HG03097 (cell line): ENCODE measurements around the gene LSP1.

Source experiments
- ATAC-seq: cut with Tn5 transposase; IDR thresholded peaks from one replicate; pipeline ENCODE4 v1.9.1; 2021; ENCODE audit not compliant: unreplicated experiment, low FRiP score

Gene LSP1

GRCh38 chr11:1824221-1825038, 28.5 kb upstream of the LSP1 start:
- no peak for ATAC-seq

GRCh38 chr11:1825039-1825740, 27.7 kb upstream of the LSP1 start:
- ATAC-seq = no peak

- ATAC-seq = no peak
Observed at GRCh38 chr11:1825785-1826451, 27.0 kb upstream of the LSP1 start.

GRCh38 chr11:1826552-1827094, 26.3 kb upstream of the LSP1 start:
- no peak for ATAC-seq

GRCh38 chr11:1827095-1827813, 25.6 kb upstream of the LSP1 start:
- no peak for ATAC-seq

GRCh38 chr11:1827931-1828330, 25.0 kb upstream of the LSP1 start:
- ATAC-seq = no peak

GRCh38 chr11:1828542-1828941, 24.3 kb upstream of the LSP1 start:
- ATAC-seq = no peak

- no peak for ATAC-seq
Observed at GRCh38 chr11:1829039-1829820, 23.7 kb upstream of the LSP1 start.

GRCh38 chr11:1830004-1830321, 22.9 kb upstream of the LSP1 start:
- ATAC-seq = no peak

GRCh38 chr11:1830322-1831223, 22.3 kb upstream of the LSP1 start:
- ATAC-seq = no peak

GRCh38 chr11:1831338-1832210, 21.3 kb upstream of the LSP1 start:
- ATAC-seq = no peak

GRCh38 chr11:1832211-1832919, 20.5 kb upstream of the LSP1 start:
- ATAC-seq = no peak

- no peak for ATAC-seq
Observed at GRCh38 chr11:1832920-1833295, 20.0 kb upstream of the LSP1 start.

GRCh38 chr11:1834062-1834610, 18.7 kb upstream of the LSP1 start:
- no peak for ATAC-seq

- ATAC-seq = no peak
Observed at GRCh38 chr11:1834779-1835670, 17.9 kb upstream of the LSP1 start, which contains the start of gene SYT8. Gene SYT8, plus strand, starts transcription at chr11:1834990. Its CDS starts 116 bp downstream, at chr11:1835106.

GRCh38 chr11:1835671-1836010, 17.2 kb upstream of the LSP1 start:
- ATAC-seq = no peak
